Caco-2 (cell line): Measurements from ENCODE around the gene ADAM12. TPM values are rescaled to one million over a fixed set of nuclear protein-coding genes. Genes with fewer than 3 reads are reported as not detected.

ENCODE experiments used
- BruUV-seq: library from RNA; stranded (reverse); fragments of 400-500 nt; replicated peaks from 2 replicates; lab custom pipeline; 2021; lab: Mats Ljungman, UMichigan
- CTCF ChIA-PET: fragments of 300-600 bp; sonication (Branson Sonifier 250); formaldehyde crosslinking; loops from one replicate; lab custom pipeline; 2022; ENCODE audit warnings: antibody characterized with exemption; lab: Charles Lee
- POLR2A ChIA-PET: fragments of 300-600 bp; sonication (Branson Sonifier 250); formaldehyde crosslinking; loops from one replicate; lab custom pipeline; 2022; ENCODE audit warnings: antibody characterized with exemption; lab: Charles Lee
- DNase-seq, 2 experiments: peaks; one replicate each; pipeline versions ENCODE4 v3.0.0 to v3.0.0-alpha.2; 2020 to 2022
- H3K27me3 ChIP-seq: replicated peaks from 2 replicates; pipeline ENCODE4 v1.6.0; 2011; ENCODE audit warnings: low read length; ENCODE audit not compliant: control insufficient read depth, insufficient read depth
- H3K36me3 ChIP-seq: 2 replicates; pipeline ENCODE4 v1.5.1; 2011; ENCODE audit warnings: low read length; ENCODE audit not compliant: control insufficient read depth, insufficient read depth
- H3K4me1 ChIP-seq: fragments of 250-450 bp; sonication (Bioruptor Pico); 2 replicates; pipeline ENCODE4 v1.5.1; 2020; ENCODE audit warnings: mild to moderate bottlenecking
- H3K4me3 ChIP-seq: 2 replicates; pipeline ENCODE4 v1.5.1; 2011; ENCODE audit warnings: low read depth, mild to moderate bottlenecking, control low read depth, low read length
- H3K9me3 ChIP-seq: fragments of 250-450 bp; sonication (Bioruptor Pico); 2 replicates; pipeline ENCODE4 v1.5.1; 2020; ENCODE audit warnings: mild to moderate bottlenecking, moderate library complexity
- H3K27ac Mint-ChIP-seq: one replicate; pipeline ENCODE4 v1.8.0; 2022; ENCODE audit warnings: mixed read lengths; ENCODE audit not compliant: unreplicated experiment
- H3K27me3 Mint-ChIP-seq: one replicate; pipeline ENCODE4 v1.8.0; 2022; ENCODE audit warnings: mixed read lengths; ENCODE audit not compliant: insufficient read depth, unreplicated experiment
- H3K36me3 Mint-ChIP-seq: one replicate; pipeline ENCODE4 v1.8.0; 2022; ENCODE audit warnings: mild to moderate bottlenecking, mixed read lengths; ENCODE audit not compliant: insufficient read depth, unreplicated experiment
- H3K4me1 Mint-ChIP-seq: one replicate; pipeline ENCODE4 v1.8.0; 2022; ENCODE audit warnings: low read depth, mixed read lengths; ENCODE audit not compliant: unreplicated experiment
- H3K4me3 Mint-ChIP-seq: one replicate; pipeline ENCODE4 v1.8.0; 2022; ENCODE audit warnings: mild to moderate bottlenecking, moderate library complexity, mixed read lengths; ENCODE audit not compliant: unreplicated experiment
- H3K9me3 Mint-ChIP-seq: one replicate; pipeline ENCODE4 v1.8.0; 2022; ENCODE audit warnings: mixed read lengths; ENCODE audit not compliant: unreplicated experiment
- CTCF ChIP-seq, 2 experiments: fragments of 200-600 bp in 1 of 2; IDR thresholded peaks; 1 replicate in 1 of 2; 2 replicates in 1 of 2; pipeline versions ENCODE4 v1.5.1 to v1.8.0; 2011 to 2022; ENCODE audit warnings: antibody characterized with exemption in 1 of 2, control low read depth in 1 of 2, inconsistent platforms in 1 of 2, low read depth in 1 of 2, low read length in 1 of 2, mild to moderate bottlenecking in 1 of 2, moderate library complexity in 1 of 2; ENCODE audit not compliant: insufficient read depth in 1 of 2, severe bottlenecking in 1 of 2, unreplicated experiment in 1 of 2
- intact Hi-C: fragments of 100-400 bp; cut with micrococcal nuclease; formaldehyde crosslinking; loops from one replicate; pipeline ENCODE4 v1.10.0; 2022; ENCODE audit not compliant: unreplicated experiment
- total RNA-seq: library from RNA; stranded (reverse); gene quantifications from 2 replicates; pipeline ENCODE4 v1.2.3, GENCODE V29; 2022

The ADAM12 gene
- total RNA-seq, 1 experiment from 2014 or later, result not detected

DNA sequence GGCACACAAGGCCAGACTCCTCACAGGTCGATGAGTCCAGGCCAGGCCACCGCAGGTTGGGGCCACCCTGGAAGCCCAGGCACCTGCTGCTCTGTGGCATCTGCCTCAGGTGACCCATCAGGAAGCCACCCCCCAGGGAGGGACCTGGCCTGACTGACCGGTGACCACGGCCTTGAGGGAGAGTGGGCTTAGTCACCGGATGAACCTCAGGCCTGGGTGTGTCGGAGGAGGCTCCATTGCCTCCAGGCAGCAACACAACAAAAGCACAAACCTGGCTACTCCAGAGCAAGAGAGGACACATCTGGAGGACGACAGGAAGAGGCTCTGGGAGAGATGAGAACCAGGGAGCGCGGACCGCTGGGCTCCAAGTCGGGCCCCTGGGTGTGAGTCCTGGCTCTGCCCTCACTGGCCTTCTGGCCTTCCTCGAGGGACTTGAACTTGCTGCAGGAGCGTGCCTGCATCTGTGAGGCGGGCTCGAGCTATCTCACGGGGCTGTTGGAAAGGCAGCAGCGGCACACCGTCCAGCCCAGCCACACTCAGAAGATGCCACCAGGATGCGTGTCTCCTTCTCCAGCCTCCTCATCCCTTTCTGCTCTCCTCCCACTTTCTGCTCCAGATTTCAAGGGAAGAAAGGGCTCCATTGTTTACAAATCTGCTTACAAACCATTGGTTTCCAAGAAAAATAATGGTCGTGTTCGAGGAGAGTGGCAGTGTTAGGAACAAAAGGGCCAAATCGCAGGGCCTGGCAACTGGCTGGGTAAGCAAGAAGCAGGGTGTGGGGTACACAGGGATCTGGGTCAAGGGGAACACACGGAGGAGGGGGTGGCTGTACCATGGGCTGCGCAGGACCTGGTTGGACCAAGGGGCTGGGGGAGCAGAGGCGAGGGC, 152.9 kb downstream of the ADAM12 start:
- Mint-ChIP-seq H3K36me3 (no peaks in the 10 kb centered on the region), H3K9me3 (no peaks in the 10 kb centered on the region), H3K4me3 (no peak overlapping the region), H3K27me3 (peaks cover 36% of the 10 kb centered on the region), H3K27ac (no peak overlapping the region), H3K4me1 (no peaks in the 10 kb centered on the region)
- no peaks in the 10 kb centered on the region; the same call in 1 of the 2 replicates for H3K27me3 ChIP-seq
- no peak for DNase-seq
- no TSS peak for BruUV-seq
- TF ChIP-seq CTCF (IDR thresholded peaks at IDR 0.05; ENCODE audit: insufficient read depth in 1 of 2, low read depth in 1 of 2, low read length in 1 of 2, severe bottlenecking in 1 of 2, unreplicated experiment in 1 of 2), result no peak
- intact Hi-C loops, result no loop called here
- no peaks in the 10 kb centered on the region for H3K9me3 ChIP-seq
- H3K36me3 ChIP-seq, result no peaks in the 10 kb centered on the region
- POLR2A ChIA-PET, result no interaction called here
- CTCF ChIA-PET, result no interaction called here
- no peaks in the 10 kb centered on the region for H3K4me1 ChIP-seq
- no peak overlapping the region for H3K4me3 ChIP-seq

GRCh38 chr10:126234630-126235029, 153.6 kb downstream of the ADAM12 start:
- peaks cover 2% of the 10 kb centered on the region for H3K27me3 ChIP-seq
- H3K4me3 ChIP-seq, result no peak overlapping the region
- H3K9me3 ChIP-seq, result no peaks in the 10 kb centered on the region
- POLR2A ChIA-PET, result no interaction called here
- BruUV-seq, result no TSS peak
- H3K36me3 ChIP-seq, result no peaks in the 10 kb centered on the region
- H3K4me1 ChIP-seq, result no peaks in the 10 kb centered on the region
- intact Hi-C loops, result no loop called here
- no peak overlapping the region for H3K4me3 Mint-ChIP-seq
- no peaks in the 10 kb centered on the region for H3K4me1 Mint-ChIP-seq
- no peak overlapping the region for H3K27ac Mint-ChIP-seq
- H3K27me3 Mint-ChIP-seq, result peaks cover 39% of the 10 kb centered on the region
- no peaks in the 10 kb centered on the region for H3K9me3 Mint-ChIP-seq
- no peaks in the 10 kb centered on the region for H3K36me3 Mint-ChIP-seq
- CTCF ChIA-PET, result no interaction called here
- TF ChIP-seq CTCF (IDR thresholded peaks at IDR 0.05; ENCODE audit: insufficient read depth in 1 of 2, low read depth in 1 of 2, low read length in 1 of 2, severe bottlenecking in 1 of 2, unreplicated experiment in 1 of 2), result no peak
- no peak for DNase-seq

DNA sequence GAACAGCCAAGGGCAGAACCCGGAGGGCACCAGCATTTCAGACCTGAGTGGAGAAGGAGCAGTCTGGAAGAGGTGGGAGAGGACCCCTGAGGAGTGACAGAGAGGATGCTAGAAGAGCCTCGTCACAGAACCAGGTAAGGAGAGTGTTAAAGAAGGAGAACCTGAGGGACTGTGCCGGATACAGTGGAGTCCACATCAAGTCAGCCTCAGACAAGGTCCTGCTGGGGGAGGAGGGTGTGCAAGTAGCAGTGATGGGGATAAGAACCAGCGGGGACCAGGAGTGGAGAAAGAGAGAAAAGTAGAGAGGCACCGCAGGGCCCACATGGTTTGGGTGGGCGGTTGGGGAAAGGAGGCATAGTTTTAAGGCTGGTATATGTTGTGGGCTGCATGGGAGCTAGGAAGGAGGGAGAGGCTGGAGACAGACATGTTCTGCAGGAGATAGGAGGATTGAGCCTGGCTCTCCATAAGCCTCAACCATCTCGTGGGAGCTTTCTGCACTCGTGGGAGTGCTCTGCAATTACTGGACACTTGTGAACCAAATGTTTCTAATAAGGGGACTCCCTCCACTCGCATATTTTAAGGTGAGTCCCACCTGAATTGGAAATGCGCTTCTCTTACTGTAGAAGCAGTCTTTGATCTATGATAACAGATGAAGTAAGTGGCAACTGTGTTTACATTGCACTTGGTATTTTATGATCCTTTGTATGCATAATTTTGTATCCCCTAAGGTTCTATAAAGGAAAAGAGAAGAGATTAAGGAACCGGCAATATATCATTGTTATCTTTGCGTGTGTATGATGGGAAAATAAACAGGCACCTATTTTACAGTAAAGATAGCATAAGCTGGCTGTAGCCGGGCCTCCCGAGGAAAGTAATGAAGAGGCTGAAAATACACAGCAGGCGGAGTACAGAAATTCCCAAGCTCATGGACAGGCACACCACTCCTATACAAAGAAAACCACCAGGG, 154.8 kb downstream of the ADAM12 start:
- Histone ChIP-seq H3K4me3 (no peak overlapping the region), H3K4me1 (no peaks in the 10 kb centered on the region), H3K27me3 (peaks cover 2% of the 10 kb centered on the region), H3K9me3 (no peaks in the 10 kb centered on the region), H3K36me3 (no peaks in the 10 kb centered on the region)
- Mint-ChIP-seq H3K36me3 (no peaks in the 10 kb centered on the region), H3K27me3 (peaks cover 41% of the 10 kb centered on the region), H3K4me3 (no peak overlapping the region), H3K4me1 (no peaks in the 10 kb centered on the region), H3K9me3 (no peaks in the 10 kb centered on the region), H3K27ac (no peak overlapping the region)
- POLR2A ChIA-PET, result no interaction called here
- CTCF ChIA-PET, result no interaction called here
- no peak for TF ChIP-seq CTCF (IDR thresholded peaks at IDR 0.05; ENCODE audit: insufficient read depth in 1 of 2, low read depth in 1 of 2, low read length in 1 of 2, severe bottlenecking in 1 of 2, unreplicated experiment in 1 of 2)
- no TSS peak for BruUV-seq
- DNase-seq, result no peak
- intact Hi-C loops, result no loop called here
